NCI-H524 (cell line): ENCODE data around the gene KLF6.

ENCODE experiments used
- DNase-seq, 2 experiments: peaks; one replicate each; lab custom pipeline; 2025; lab: John Stamatoyannopoulos, UW

The KLF6 gene

GRCh38 chr10:3728563-3728962, 56.4 kb downstream of the KLF6 start:
- DNase-seq: no peak

- DNase-seq: no peak
These were observed 57.7 kb downstream of the KLF6 start for GRCh38 chr10:3727268-3727667.
